ENCODE results near the gene ABCD3.
"Not testable (repeated sequence)": the region's sequence is repeated elsewhere in the genome, so short reads cannot be mapped to it uniquely, and the experiment has no call there.

ABCD3 gene

GRCh38 chr1:94416901-94417727, 1.1 kb upstream of the ABCD3 start:
- DNase-seq = peak; percentile 64

DNA sequence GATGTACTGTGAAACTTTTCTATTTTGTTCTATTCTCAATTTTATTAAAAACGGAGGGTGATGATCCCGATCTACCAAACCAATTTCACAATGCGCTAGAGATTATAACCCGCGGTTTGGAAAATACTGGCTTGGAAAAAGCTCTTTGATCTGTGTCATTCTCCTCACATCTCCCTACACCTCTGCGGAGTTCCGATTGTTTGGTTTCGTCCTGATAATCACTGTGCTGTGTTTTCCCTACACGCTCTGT, 536 bp upstream of the ABCD3 start:
- DNase-seq = no peak

GRCh38 chr1:94418664-94419655, 771 bp downstream of the ABCD3 start:
- peak; percentile 13 for DNase-seq

DNA sequence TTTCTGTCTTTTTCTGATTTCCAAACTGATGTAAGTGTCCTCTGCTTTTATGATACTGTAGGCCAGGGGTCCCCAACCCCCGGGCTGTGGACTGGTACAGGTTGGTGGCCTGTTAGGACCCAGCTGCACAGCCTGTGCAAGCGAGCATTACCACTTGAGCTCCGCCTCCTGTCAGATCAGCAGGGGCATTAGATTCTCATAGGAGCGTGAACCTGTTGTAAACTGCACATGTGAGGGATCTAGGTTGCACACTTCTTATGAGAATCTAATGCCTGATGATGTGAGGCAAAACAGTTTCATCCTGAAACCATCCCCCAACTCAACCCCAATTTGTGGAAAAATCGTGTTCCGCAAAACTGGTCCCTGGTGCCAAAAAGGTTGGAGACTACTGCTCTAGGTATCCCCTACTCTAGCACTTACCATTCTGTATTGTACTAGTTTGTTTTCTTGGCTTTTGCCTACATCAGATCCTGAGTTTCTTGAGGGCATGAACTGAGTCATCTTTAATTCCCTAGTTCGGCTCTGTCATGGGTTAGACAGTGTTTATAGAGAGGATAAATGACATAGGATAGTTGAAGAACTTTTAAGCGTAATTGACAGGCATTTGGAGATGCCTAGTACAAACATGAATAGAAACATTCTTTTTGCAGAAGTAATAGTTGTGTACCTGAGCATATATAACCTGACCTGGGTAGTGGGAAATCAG, 4.1 kb downstream of the ABCD3 start:
- peak; percentile 26 for DNase-seq

- no peak for DNase-seq
Observed at GRCh38 chr1:94425821-94426484, 7.8 kb downstream of the ABCD3 start.

DNA sequence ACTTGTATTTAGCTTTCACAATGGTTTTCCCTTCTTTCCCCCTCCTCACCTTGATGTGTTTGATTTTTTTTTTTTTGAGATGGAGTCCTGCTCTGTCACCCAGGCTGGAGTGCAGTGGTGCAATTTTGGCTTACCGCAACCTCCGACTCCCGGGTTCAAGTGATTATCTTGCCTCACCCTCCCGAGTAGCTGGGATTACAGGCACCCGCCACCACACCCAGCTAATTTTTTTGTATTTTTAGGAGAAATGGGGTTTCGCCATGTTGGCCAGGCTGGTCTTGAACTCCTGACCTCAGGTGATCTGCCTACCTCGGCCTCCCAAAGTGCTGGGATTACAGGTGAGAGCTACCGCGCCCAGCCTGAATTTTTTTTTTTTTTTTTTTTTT, 8.3 kb downstream of the ABCD3 start:
- not testable (repeated sequence) for DNase-seq

DNA sequence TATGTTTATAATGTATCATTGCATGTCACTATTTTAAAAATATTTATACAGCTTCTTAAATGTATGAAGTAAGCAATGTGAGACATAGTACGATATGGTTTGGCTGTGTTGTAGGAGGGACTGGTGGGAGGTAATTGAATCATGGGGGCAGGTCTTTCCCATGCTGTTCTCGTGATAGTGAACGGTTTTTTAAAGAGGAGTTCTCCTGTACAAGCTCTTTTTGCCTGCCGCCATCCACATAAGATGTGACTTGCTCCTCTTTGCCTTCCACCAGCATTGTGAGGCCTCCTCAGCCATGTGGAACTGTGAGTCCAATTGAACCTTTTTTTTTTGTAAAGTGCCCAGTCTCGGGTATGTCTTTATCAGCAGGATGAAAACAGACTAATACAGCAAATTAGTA, 10.3 kb downstream of the ABCD3 start:
- no peak for DNase-seq

DNA sequence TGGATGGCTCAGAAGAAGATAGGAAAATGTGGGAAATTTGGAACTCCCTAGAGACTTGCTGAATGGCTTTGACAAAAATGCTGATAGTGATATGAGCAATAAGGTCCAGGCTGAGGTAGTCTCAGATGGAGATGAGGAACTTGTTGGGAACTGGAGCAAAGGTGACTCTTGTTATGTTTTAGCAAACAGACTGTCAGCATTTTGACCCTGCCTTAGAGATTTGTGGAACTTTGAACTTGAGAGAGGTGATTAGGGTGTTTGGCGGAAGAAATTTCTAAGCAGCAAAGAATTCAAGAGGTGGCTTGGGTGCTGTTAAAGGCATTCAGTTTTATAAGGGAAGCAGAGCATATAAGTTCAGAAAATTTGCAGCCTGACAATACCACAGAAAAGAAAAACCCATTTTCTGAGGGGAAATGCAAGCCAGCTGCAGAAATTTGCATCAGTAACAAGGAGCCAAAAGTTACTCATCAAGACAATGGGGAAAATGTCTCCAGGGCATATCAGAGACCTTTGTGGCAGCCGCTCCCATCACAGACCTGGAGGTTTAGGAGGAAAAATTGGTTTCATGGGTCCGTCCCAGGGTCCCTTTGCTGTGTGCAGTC, 10.8 kb downstream of the ABCD3 start:
- DNase-seq = not testable (repeated sequence)

DNA sequence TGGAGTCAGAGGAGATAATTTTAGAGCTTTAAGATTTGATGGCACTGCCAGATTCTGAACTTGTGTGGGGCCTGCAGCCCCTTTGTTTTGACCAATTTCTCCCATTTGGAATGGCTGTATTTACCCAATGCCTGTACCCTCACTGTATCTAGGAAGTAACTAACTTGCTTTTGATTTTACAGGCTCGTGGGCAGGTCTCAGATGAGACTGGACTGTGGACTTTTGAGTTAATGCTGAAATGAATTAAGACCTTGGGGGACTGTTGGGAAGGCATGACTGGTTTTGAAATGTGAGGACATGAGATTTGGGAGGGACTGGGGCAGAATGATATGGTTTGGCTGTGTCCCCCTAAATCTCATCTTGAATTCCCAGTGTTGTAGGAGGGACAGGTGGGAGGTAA, 11.9 kb downstream of the ABCD3 start:
- not testable (repeated sequence) for DNase-seq

GRCh38 chr1:94433866-94434265, 15.7 kb downstream of the ABCD3 start:
- no peak for DNase-seq

- DNase-seq = peak; percentile 37
Observed at GRCh38 chr1:94434365-94435045, 16.3 kb downstream of the ABCD3 start.

GRCh38 chr1:94438692-94439276, 20.6 kb downstream of the ABCD3 start:
- DNase-seq = no peak

DNA sequence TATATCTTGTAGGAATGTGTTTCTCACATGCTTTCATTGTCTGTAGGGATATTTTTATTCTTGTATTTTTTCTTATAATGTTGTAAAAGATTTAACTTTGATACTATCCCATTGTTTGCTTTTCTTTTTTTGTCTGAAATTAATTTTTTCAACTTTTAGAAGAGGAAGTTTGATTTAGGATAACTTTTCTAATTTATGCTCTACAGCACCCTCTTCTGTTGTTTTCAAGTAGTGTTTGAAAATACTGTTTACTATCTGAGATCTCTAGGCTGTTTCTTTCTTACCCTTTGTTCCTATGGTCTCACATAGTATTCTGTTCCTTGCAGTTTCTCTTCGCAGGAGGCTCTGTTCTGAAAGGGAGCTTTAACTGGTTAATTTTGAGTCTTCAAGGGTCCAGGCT, 21.9 kb downstream of the ABCD3 start:
- DNase-seq = no peak

DNA sequence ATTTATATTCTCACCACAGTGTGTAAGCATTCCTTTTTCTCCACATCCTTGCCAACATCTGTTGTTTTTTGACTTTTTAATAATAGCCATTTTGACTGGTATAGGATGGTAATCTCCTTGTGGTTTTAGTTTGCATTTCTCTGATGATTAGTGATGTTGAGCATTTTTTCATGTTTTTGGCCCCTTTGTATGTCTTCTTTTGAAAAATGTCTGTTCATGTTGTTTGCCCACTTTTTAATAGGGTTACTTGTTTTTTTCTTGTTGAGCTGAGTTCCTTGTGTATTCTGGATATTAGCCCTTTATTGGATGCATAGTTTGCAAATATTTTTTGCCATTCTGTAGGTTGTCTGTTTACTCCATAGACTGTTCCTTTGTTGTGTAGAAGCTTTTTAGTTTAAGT, 24.9 kb downstream of the ABCD3 start:
- not testable (repeated sequence) for DNase-seq

GRCh38 chr1:94444819-94445218, 26.6 kb downstream of the ABCD3 start:
- DNase-seq = not testable (repeated sequence)

DNA sequence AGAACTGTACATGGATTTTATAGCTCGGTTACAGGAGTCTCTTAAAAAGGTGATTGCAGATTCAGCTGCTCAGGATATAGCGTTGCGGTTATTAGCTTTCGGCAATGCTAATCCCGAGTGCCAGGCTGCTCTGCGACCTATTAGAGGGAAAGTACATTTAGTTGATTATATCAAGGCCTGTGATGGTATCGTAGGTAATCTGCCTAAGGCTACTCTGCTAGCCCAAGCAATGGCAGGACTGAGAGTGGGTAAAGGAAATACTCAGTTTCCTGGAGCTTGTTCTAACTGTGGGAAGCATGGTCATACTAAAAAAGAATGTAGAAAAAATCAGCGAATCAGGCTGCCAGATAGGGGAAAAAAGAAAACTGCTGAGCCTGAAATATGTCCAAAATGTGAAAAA, 27.5 kb downstream of the ABCD3 start:
- not testable (repeated sequence) for DNase-seq

GRCh38 chr1:94446177-94446576, 28.0 kb downstream of the ABCD3 start:
- not testable (repeated sequence) for DNase-seq

- DNase-seq = not testable (repeated sequence)
Observed at GRCh38 chr1:94448741-94449140, 30.6 kb downstream of the ABCD3 start.

GRCh38 chr1:94456736-94457135, 38.5 kb downstream of the ABCD3 start:
- peak; percentile 24 for DNase-seq

DNA sequence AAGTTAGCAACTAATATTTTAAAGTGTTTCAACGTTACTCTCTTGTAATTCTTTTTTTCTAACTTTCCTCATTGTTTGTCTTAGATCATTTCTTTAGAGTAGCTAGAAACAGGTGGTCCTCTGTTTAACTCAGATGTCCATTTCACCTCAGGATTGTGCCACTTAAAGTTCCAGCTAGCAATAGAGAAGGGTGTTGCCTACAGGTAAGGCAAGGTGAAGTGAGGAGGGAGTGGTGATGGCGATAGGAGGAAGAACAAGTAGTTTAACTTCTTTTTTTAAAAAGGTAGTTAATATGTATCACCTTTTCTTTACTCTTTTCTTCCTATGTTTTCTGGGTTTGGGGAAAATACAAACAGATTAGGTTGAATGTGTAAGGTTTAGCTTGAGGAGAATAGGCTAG, 44.4 kb downstream of the ABCD3 start:
- no peak for DNase-seq

DNA sequence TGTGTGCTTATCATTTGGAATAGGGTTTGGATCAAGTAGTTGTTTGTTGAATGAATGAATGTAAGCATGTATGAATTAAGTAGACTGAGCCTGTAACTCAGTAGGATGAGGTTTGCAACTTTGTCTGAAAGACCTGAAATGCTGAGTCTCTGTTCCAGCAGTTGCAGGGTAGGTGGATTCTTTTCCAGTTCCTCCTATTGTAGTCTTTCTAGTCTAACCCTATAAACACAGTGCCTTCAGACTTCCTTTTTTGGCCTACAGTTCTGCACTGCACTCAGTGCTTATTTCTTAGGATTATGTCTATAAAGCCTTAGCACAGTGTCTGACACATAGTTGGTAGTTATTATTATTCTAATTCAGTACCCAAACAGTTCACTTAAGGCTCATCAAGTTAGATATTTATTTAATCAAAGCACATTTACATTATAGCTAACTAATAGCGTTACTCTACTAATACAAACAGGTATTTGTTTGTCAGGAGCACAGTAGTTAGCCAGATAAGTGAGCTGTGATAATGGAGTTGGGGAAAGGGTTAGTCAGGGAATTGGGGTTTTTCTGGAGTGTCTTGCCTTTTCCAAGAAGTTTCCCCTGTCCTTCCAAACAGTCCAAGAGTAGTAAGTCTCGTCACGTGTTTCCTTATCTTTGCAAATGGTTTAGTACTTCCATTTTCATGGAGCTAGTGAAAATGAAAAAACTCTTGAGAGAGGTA, 45.0 kb downstream of the ABCD3 start:
- no peak for DNase-seq
